Measurements from ENCODE around the gene OGT. TPM values are rescaled to one million over a fixed set of nuclear protein-coding genes. Genes with fewer than 3 reads are reported as not detected.

Gene OGT
- total RNA-seq, 1 donor from 2014 or later = 154 TPM

- DNase-seq (ENCODE audit: low read depth) = no peak
Observed at GRCh38 chrX:71621603-71622002, 88.7 kb downstream of the OGT start.

- DNase-seq (ENCODE audit: low read depth) = peak; percentile 87
Observed at GRCh38 chrX:71622032-71622575, 89.2 kb downstream of the OGT start.

GRCh38 chrX:71622576-71623450, 89.9 kb downstream of the OGT start:
- DNase-seq (ENCODE audit: low read depth) = peak; percentile 61

- DNase-seq (ENCODE audit: low read depth) = no peak
Observed at GRCh38 chrX:71623714-71624113, 90.8 kb downstream of the OGT start.

GRCh38 chrX:71625471-71625870, 92.6 kb downstream of the OGT start:
- DNase-seq (ENCODE audit: low read depth) = no peak

Other genes starting within 250 kb of the OGT start
- 373 and 376 TPM in 2 replicates for gene NONO, start 249.5 kb upstream of the OGT start, total RNA-seq
- 109 and 135 TPM in 2 replicates for gene ITGB1BP2, start 231.4 kb upstream of the OGT start, total RNA-seq
- 16.0 and 22.0 TPM in 2 replicates for gene TAF1, start 166.7 kb upstream of the OGT start, total RNA-seq
- gene GCNA, start 45.3 kb downstream of the OGT start, total RNA-seq = 1.5 and 3.1 TPM in 2 replicates
- gene CXCR3, start 85.4 kb downstream of the OGT start, total RNA-seq = not detected in 2 replicates
- gene CXorf49, start 185.2 kb downstream of the OGT start, total RNA-seq = not detected in 2 replicates
- not detected in 2 replicates for gene CXorf49B, start 230.2 kb downstream of the OGT start, total RNA-seq

Measured in myocyte (in vitro differentiated cells).